Endometrial microvascular endothelial cells (primary cell): ENCODE results near the gene VWC2L. TPM values are rescaled to one million over a fixed set of nuclear protein-coding genes. Genes with fewer than 3 reads are reported as not detected.

ENCODE experiments used
- in situ Hi-C: cut with HindIII; loops from 2 replicates; pipeline ENCODE4 v1.10.0; 2017; ENCODE audit warnings: low sequenced_read_pairs, low pct_unique_long_range_greater_than_20kb; ENCODE audit errors: inconsistent ontology term
- total RNA-seq: library from RNA; depleted of rRNA; stranded (reverse); fragments of >200 nt; gene quantifications from one replicate; pipeline ENCODE4 v1.2.3, GENCODE V29; 2015; ENCODE audit errors: inconsistent ontology term

The VWC2L gene
- not detected for total RNA-seq

DNA sequence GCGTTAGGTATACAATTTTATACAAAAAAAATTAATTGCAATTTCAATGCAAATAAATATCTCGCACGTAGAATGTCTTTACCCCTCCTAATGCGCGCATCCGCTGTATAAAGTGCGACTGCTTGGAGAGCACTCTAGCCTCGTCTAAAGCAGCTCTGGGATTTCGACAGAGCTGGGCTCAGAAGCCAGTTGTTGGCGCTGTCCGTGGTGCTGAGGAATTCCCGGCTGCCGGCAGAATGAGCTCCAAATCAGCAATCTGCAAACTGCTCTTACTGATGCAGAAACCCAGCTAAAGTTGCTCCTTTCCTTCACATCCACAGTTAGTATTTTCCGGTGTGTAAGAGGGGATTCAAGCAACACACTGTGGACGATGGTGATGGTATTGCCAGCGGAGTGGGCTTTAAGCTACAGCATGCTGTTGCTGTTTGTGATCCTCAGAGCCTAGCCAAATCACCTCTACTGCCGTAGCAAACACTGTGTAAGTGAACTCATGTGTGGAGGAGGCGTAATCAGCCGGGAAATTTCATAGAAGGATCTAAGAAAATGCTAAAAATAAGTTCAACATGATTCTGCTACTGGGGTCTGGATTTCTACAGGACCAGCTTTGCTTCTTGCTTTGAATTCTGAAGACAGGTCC is at the start of gene VWC2L:
Gene VWC2L (plus strand): TSS at position 137 of the 637 bp plus-strand sequence. CDS start 3,140 bp downstream, outside the sequence.
- in situ Hi-C loops = no loop called here

DNA sequence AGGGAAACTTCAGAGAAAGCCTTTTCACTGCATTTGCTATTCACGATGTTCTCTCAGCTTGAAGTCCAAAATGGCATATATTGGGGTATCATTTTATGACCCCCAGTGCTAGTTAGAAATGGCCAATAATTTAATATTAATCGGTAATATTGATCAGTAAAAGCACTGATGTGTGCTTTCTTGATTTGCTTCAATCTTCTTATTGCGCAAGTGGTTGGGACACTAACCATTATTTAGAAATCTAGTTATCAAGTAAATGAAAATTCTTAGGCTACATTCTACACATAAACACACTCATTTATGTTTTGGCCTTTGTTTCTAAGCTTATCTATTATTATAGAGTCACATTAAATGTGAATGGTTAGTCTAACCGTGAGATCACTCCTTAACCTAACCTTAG is 49.7 kb upstream of the VWC2L start:
- in situ Hi-C loops = no loop called here

DNA sequence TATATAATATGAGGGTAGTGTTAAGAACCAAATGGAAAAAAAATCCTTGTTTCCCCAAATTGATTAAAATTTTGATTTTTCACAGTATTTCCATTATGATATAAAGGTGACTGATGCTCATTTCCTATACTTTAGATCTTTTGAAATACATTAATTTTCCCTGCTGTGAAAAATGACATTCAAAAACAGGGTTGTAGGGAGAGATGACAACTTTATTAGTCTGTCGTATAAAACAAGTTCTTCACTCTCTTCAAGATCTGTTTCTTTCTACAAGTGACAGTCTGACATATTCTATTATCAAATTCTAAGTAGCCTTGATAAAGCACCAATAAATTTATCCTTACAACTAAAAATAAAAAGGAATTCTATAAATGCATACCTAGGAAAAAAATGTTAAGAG is 45.3 kb upstream of the VWC2L start:
- in situ Hi-C loops = no loop called here

DNA sequence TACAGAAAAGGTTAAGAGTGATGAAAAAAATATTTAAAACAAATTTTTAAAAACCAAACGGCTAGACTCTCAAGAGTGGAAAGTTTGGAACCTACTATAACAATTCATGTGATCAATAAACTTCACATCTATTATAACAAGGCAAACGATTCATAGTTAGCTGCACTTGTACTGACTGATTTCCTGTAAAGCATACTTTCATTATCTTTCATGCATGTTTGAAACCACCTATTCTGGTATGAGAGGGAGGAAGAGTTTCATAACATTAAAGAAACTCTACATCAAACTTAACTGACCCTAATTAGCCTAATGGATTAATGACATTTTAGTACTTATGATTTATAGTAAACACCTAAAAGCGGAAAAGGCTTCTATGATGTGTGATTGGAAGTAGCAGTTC is 43.7 kb upstream of the VWC2L start:
- in situ Hi-C loops = no loop called here

DNA sequence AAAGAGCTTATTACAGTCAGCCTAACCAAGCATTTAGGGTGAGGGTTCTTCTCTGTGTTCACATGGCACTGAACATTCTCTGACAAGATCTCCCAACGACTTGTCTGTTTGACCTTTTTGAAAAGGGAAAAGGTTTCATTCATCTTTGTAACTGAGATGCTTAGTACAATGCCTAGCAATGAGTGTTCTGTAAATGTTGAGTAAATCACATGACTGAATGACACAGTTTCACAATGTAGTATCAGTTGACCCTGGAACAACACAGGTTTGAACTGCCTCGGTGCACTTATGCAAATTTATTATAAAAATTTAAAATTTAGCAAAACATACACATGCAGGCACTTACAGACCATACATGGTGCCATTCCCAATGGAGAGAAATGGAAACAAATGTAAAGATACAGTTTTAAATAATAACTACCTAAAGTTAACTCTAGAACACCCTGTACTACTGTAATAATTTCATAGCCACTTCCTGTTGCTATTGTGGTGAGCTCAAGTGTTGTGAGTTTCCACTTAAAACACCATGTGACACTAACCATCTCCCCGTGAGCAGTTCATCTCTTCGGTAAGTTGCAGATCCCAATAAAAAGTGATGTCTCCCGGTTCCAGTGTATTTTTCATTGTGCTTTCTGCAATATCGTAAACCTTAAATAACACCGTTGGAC is 34.1 kb upstream of the VWC2L start:
- in situ Hi-C loops = no loop called here

DNA sequence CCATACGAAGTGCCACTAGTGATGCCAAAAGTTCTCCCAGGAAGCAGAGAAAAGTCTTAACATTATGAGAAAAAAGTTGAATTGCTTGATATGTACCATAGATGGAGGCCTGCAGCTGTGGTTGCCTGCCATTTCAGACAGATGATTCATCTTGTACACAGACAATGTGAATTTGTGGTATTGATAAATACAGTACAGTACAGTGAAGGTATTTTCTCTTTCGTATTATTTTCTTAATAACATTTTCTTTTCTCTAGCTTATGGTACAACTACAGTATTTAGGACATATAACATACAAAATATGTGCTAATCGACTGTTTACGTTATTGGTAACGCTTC is 33.6 kb upstream of the VWC2L start:
- in situ Hi-C loops = no loop called here

DNA sequence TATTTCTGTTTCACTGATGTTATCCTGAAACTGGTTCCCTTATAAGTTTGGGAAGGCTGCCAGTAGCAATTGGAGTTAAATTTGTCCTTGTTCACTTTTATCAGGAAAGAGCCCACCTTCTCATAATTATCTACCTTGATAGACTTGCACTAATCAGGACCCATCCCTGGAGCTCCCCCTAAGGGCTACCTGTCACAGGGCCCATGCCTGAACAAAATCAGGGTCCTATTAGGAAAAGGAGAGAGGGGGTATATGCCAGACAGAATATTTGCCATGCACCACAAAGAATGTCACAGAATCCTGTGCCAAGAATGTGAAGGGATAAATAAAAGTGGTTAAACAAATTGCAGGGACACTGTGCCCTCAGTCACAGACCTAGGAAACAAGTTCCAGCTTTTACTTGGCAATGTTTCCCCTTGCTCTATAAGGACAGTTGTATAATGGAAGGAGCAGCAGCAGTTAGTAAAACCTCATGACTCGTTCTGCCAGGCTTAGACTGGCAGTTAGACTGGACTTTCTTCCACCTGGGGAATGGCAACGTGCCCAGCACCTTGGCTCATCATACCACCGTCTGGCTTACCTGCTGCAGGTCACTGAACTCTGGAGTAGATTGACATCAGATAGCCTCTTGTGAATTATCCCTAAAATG is 32.3 kb upstream of the VWC2L start:
- in situ Hi-C loops = no loop called here

DNA sequence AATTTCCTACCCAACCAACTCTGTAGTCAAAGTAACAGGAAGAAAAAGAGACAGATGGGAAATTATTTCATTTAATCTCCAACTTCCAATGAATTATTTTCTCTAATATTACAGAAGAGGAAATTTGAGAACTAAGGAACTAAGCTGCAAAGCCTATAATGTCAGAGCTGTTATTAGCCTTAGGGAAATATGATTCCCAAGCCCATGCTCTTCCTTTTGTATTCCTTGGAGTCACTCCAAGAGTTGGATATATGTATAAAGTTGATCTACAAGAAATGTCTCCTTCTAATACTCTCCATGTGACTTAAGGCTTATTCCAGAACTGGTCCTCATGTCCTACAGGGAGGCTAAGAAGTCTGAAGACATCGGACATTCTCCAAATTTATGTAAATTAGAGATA is 31.6 kb upstream of the VWC2L start:
- in situ Hi-C loops = no loop called here

DNA sequence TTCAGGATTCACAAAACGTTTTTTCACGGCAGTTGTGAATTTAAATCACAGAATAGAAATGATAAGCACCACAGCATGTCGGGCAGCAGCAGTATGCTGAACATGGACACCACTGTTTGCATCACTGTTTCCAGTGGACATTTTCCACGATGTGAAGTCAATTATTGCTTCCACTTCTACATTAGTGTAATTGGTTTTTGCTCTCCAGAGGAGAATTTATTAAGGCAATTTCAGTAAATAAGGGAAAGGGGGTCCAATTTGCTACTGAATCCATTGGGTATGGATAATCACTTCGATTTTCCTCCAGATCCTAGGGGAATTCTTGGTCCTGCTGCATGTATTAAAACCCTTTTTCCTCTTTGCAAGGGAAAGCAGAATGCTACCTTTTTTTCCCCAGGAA is 30.2 kb upstream of the VWC2L start:
- in situ Hi-C loops = no loop called here

DNA sequence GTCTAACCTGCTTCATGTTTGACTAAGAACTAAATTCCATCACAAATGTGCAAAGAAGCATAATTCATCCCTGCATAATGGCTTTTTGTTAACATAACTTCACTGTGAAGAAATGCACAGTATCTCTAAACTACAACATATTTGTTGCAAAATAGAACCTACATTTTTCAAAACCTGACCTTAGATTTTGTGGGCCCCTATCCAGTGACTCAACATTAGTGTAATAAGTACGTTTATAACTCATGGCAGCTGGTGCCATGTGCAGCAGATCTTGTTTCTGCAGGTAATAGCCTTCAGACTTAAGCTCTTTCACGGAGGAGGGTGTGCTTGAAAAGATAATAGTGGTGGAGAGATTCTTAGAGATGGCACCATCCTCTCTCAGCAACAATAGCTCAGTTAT is 28.6 kb upstream of the VWC2L start:
- in situ Hi-C loops = no loop called here

DNA sequence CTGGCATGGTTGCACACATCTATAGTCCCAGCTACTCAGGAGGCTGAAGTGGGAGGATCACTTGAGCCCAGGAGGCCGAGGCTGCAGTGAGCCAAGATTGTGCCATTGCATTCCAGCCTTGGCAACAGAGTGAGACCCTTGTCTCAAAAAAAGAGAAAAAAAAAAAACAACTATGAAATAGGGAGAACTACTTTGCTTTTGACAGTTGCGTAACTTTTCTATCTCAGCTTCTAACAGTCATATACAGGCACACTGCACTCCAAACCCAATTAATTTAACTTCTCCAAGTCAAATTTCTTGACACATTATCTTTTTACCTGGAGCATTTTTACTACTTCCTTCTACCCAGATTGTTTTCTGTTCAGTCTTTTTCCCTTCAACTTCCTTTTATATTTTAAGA is 24.1 kb upstream of the VWC2L start:
- in situ Hi-C loops = no loop called here

DNA sequence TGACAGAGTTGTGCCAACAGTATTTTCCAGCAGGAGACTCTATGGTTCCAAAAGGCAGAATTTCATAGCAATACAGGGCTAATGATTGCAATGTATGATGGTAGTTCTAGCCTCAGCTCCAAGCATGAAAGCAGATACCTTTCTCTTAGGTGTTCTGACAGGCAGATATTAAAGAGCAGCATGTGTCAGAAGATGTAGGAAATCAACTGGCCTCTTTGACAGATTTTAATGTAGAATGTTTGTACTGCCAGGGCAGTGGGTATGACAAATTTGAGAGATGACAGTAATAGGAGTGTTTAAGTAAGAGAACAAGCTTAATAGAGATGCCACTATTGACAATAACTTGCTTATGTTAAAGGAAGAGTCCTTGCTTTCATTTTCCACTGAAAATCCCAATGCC is 21.5 kb upstream of the VWC2L start:
- in situ Hi-C loops = no loop called here

DNA sequence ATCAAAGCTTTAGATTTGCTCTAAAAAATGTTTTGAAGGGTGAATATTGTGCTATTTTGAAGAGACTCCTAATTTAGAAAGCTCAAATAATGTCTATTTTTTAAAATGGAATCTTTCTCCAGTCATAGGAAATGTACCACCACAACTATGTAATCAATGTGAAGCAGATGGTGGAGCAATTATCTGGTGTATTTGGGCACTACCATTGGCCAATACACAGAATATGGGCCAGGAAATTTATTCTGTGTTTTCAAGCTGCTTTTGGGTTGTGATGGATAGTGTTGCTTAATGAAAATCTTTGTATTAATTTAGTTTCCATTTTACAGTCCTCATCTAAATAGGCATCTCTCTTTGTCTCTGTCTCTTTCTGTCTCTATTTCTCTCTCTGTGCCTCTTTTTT is 17.1 kb upstream of the VWC2L start:
- in situ Hi-C loops = no loop called here

DNA sequence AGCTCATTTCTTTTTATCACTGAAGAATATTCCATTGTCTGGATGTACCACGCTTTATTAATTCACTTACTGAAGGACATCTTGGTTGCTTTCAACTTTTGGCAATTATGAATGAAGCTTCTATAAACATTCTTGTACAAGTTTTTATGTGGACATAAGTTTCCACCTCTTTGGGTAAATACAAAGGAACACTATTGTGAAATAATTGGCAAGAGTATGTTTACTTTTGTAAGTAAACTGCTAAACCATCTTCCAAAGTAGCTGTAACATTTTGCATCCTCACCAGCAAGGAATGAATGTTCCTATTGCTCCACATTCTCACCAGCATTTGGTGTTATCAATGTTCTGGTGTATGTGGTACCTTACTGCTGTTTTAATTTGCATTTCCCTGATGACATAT is 15.8 kb upstream of the VWC2L start:
- in situ Hi-C loops = no loop called here

DNA sequence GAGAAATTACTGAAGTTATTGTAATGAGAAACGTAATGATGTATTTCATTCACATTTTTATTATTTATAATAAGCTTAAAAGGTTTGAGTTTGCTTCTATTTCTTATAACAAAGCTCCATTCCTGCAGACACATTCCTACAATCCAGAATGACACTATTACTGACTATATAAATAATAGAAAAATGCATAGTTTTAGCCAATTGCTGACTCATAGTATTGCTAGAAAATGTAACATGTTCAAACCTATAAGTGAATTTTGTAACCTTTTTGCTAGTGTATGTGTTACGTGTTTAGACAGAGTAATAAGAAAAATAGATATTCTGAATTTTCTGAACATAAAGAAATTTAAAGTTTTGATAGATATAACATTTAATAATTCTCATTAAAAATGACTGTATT is 9.3 kb upstream of the VWC2L start:
- in situ Hi-C loops = no loop called here

DNA sequence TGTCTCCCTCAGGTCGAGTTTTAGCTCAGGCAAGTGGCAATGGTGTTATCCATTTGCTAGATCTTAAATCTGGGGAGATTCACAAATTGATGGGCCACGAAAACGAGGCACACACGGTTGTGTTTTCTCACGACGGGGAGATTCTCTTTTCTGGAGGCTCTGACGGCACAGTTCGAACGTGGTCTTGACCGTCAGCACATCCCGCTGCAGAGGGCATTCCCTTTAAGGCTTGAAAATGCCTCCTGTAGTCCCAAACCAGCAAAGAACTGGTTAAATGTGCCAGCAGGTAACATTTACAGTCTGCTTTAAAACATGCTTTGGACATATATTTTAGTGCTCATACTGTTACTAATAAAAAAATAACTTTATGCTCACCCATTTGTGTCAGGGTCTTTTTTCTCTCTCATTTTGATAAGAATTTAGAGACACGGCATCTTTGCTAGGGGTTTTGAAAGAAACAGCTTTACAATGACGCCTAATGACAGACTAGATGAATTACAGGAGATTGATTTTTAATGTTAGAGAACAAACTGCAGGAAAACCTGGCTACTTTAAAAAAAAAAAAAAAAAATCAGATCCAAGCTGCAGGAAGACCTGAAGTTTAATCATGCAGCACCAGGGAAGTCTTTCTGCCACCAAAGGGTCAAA is 602 bp upstream of the VWC2L start:
- in situ Hi-C loops = no loop called here

DNA sequence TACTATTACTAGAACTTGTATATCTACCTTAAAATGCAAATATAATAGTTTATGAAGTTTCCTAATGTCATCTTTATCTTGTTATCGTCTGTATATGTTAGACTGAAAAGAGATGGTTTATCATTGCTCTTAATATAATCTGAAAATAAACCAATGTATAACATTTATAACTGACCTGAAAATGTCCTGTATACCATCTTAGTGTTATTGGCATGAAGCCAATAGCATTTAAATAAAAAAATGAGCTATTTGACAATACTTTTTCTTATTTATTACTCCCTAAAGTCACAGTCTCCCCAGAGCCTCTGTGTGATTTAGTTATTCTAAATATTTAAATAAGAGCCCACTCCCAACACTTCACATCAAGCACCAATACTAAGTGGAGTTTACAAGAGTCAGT is 1.8 kb downstream of the VWC2L start:
- in situ Hi-C loops = no loop called here

DNA sequence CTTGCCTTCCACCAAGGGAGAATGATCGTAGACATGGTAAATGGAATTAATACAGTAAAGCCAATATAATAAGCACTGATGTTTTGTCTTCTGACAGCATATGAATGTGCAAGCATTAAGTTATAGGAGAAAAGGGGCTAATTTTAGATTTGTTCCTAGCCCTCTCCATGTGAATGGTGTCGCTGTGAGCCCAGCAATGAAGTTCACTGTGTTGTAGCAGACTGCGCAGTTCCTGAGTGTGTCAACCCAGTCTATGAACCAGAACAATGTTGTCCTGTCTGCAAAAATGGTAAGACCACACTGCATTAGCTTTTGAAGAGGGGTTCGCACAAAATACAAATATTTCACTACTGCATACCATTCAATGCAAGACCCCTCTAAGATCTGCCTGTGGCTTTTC is 25.6 kb downstream of the VWC2L start:
- in situ Hi-C loops = no loop called here

DNA sequence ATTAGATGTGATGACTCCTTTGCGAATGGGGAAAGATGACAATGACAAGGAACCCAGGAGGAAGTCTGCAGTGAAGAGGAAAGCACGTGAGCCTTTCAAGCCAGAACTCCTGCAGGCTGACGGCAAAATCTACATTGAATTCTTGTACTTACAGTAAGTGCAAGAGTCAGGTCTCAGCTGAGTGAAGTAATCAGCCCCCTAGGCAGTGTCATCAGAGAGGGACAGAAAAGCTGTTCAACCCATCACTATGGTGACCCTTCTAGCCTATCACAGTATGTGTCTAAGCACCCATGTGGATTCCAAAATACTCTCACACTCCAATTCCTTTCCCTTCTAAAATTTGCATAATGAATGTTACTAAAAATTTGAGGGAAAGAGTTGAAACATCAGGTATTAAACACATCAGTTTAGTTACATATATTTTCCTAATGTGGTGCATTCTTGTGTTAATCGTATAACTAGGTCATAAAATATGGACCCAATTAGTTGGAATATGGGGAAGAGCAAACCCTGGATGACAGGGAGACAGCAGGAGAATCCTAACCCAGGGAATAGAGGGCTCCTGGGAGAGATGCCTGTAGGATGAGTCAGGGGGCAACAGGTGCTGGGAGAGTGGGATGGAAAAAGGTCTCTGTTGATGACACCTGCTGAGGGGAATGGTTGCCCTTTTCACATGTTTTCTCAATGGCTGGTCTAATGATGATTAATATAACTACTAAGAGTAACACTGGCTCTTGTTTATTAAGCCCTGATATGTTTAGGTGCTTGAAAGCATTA is 39.5 kb downstream of the VWC2L start:
- in situ Hi-C loops = no loop called here
